PC-3 (cell line): ENCODE results near the gene SPRING1. TPM values are rescaled to one million over a fixed set of nuclear protein-coding genes. Genes with fewer than 3 reads are reported as not detected.

Experiments used
- ATAC-seq: fragments of 200-7000 bp; cut with Tn5 transposase; 2 replicates; pipeline ENCODE4 v1.9.1; 2020; ENCODE audit warnings: mild to moderate bottlenecking, moderate library complexity
- BruUV-seq: library from RNA; stranded (reverse); fragments of 400-500 nt; replicated peaks from 2 replicates; lab custom pipeline; 2021; lab: Mats Ljungman, UMichigan
- CTCF ChIA-PET: fragments of 300-600 bp; sonication (Branson Sonifier 250); formaldehyde crosslinking; loops from one replicate; lab custom pipeline; 2022; ENCODE audit warnings: antibody characterized with exemption; lab: Charles Lee
- POLR2A ChIA-PET: fragments of 300-600 bp; sonication (Branson Sonifier 250); formaldehyde crosslinking; loops from one replicate; lab custom pipeline; 2022; ENCODE audit warnings: antibody characterized with exemption; ENCODE audit not compliant: unreplicated experiment; lab: Charles Lee
- DNase-seq: peaks from one replicate; pipeline ENCODE4 v3.0.0-alpha.2; 2015
- H2AFZ ChIP-seq: fragments of 300-600 bp; sonication (generic); 2 replicates; pipeline ENCODE4 v1.6.0; 2016; ENCODE audit warnings: antibody characterized with exemption, low read length
- H3F3A ChIP-seq: fragments of 300-600 bp; sonication (generic); one replicate; pipeline ENCODE4 v1.6.0; 2017; ENCODE audit warnings: antibody characterized with exemption, low read length, control low read depth, mild to moderate bottlenecking; ENCODE audit not compliant: unreplicated experiment
- H3K27ac ChIP-seq: fragments of 300-600 bp; sonication (generic); 2 replicates; pipeline ENCODE4 v1.5.1; 2016; ENCODE audit warnings: mild to moderate bottlenecking, low read length
- H3K27me3 ChIP-seq: fragments of 300-600 bp; sonication (generic); 2 replicates; pipeline ENCODE4 v1.6.1; 2016; ENCODE audit warnings: low read length, mixed read lengths
- H3K36me3 ChIP-seq: fragments of 300-600 bp; sonication (generic); 2 replicates; pipeline ENCODE4 v1.6.1; 2016; ENCODE audit warnings: low read depth, mixed run types, low read length, mixed read lengths
- H3K4me1 ChIP-seq: fragments of 300-600 bp; sonication (generic); 2 replicates; pipeline ENCODE4 v1.5.1; 2016; ENCODE audit warnings: low read length; ENCODE audit not compliant: insufficient read depth
- H3K4me2 ChIP-seq: fragments of 300-600 bp; sonication (generic); 2 replicates; pipeline ENCODE4 v1.6.0; 2016; ENCODE audit warnings: low read length
- H3K4me3 ChIP-seq: fragments of 300-600 bp; sonication (generic); 2 replicates; pipeline ENCODE4 v1.5.1; 2016; ENCODE audit warnings: mild to moderate bottlenecking, low read length, mixed read lengths
- H3K79me2 ChIP-seq: fragments of 300-600 bp; sonication (generic); 2 replicates; pipeline ENCODE4 v1.6.1; 2017; ENCODE audit warnings: low read length, mixed read lengths
- H3K9ac ChIP-seq: fragments of 300-600 bp; sonication (generic); 2 replicates; pipeline ENCODE4 v1.6.0; 2016; ENCODE audit warnings: mild to moderate bottlenecking, low read length
- H3K9me2 ChIP-seq: fragments of 300-600 bp; sonication (generic); replicated peaks from 2 replicates; pipeline ENCODE4 v1.6.1; 2016; ENCODE audit warnings: mixed run types, low read length, mixed read lengths
- H3K9me3 ChIP-seq: fragments of 300-600 bp; sonication (generic); 2 replicates; pipeline ENCODE4 v1.6.1; 2016; ENCODE audit warnings: low read length, mixed read lengths
- H4K20me1 ChIP-seq: fragments of 300-600 bp; sonication (generic); 2 replicates; pipeline ENCODE4 v1.6.1; 2016; ENCODE audit warnings: low read length, mixed read lengths
- EZH2 ChIP-seq: fragments of 300-600 bp; sonication (generic); IDR thresholded peaks from one replicate; pipeline ENCODE4 v1.6.1; 2017; ENCODE audit warnings: antibody characterized with exemption, mild to moderate bottlenecking, low read length; ENCODE audit not compliant: unreplicated experiment
- EZH2phosphoT487 ChIP-seq: fragments of 300-600 bp; sonication (generic); IDR thresholded peaks from 2 replicates; pipeline ENCODE4 v1.6.1; 2018; ENCODE audit warnings: mild to moderate bottlenecking, antibody characterized with exemption, low read length, borderline replicate concordance
- intact Hi-C: fragments of 100-400 bp; cut with micrococcal nuclease; formaldehyde crosslinking; loops from 2 replicates; pipeline ENCODE4 v1.9.0; 2023
- total RNA-seq: library from RNA; depleted of rRNA; stranded (reverse); fragments of >200 nt; gene quantifications from 2 replicates; pipeline ENCODE4 v1.2.3, GENCODE V29; 2014
- TF ChIP-seq, protein P1 (sequence below): fragments of 300-600 bp; sonication (generic); conservative IDR thresholded peaks from 2 replicates; pipeline ENCODE4 v1.5.1; 2017; ENCODE audit warnings: antibody characterized with exemption, low read depth, mild to moderate bottlenecking, low read length

SPRING1 gene
- total RNA-seq, 1 experiment from 2014 or later, result 33.4 TPM

- intact Hi-C loops, result no loop called here
- BruUV-seq, result no TSS peak
Observed at GRCh38 chr12:116777245-116777644, 39.4 kb upstream of the SPRING1 start.

DNA sequence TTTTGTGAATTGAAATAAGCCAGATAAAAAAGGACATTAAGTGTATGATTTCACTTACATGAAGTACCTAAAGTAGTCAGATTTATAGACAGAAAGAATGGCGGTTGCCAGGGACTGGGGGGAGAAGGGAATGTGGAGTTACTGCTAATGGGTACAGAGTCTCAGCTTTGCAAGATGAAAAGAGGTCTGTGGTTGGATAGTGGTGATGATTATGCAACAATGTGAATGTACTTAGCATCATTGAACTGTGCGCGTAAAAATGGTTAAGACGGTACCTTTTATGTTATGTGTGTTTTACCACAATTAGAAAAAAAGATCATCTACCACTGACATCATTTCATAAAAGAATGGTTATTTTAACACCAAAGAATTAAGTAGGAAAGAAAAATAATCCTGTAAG is 36.2 kb upstream of the SPRING1 start:
- no peak overlapping the region for H3K27ac ChIP-seq
- H3K36me3 ChIP-seq, result no peaks in the 10 kb centered on the region
- POLR2A ChIA-PET, result no interaction called here
- no peak for DNase-seq
- no peaks in the 10 kb centered on the region for H4K20me1 ChIP-seq
- no peak overlapping the region for H3K4me2 ChIP-seq
- H3F3A ChIP-seq, result no peaks in the 10 kb centered on the region
- TF ChIP-seq, protein P1, sequence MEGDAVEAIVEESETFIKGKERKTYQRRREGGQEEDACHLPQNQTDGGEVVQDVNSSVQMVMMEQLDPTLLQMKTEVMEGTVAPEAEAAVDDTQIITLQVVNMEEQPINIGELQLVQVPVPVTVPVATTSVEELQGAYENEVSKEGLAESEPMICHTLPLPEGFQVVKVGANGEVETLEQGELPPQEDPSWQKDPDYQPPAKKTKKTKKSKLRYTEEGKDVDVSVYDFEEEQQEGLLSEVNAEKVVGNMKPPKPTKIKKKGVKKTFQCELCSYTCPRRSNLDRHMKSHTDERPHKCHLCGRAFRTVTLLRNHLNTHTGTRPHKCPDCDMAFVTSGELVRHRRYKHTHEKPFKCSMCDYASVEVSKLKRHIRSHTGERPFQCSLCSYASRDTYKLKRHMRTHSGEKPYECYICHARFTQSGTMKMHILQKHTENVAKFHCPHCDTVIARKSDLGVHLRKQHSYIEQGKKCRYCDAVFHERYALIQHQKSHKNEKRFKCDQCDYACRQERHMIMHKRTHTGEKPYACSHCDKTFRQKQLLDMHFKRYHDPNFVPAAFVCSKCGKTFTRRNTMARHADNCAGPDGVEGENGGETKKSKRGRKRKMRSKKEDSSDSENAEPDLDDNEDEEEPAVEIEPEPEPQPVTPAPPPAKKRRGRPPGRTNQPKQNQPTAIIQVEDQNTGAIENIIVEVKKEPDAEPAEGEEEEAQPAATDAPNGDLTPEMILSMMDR, result no peak
- TF ChIP-seq EZH2, result no peak
- no peak for TF ChIP-seq EZH2phosphoT487
- H3K27me3 ChIP-seq, result no peaks in the 10 kb centered on the region
- CTCF ChIA-PET, result no interaction called here
- ATAC-seq, result no peak
- intact Hi-C loops, result no loop called here
- H2AFZ ChIP-seq, result no peak overlapping the region
- no peaks in the 10 kb centered on the region for H3K9me2 ChIP-seq
- H3K4me1 ChIP-seq, result peaks cover 5% of the 10 kb centered on the region; the same call in 1 of the 2 replicates
- no peaks in the 10 kb centered on the region for H3K9me3 ChIP-seq
- no peak overlapping the region for H3K4me3 ChIP-seq
- no peak overlapping the region for H3K9ac ChIP-seq
- no peaks in the 10 kb centered on the region for H3K79me2 ChIP-seq
- no TSS peak for BruUV-seq

More at GRCh38 chr12:116777245-116777644, 39.4 kb upstream of the SPRING1 start:
- H3K27ac ChIP-seq, result no peak overlapping the region
- H3K9ac ChIP-seq, result no peak overlapping the region
- CTCF ChIA-PET, result no interaction called here
- no peak overlapping the region for H2AFZ ChIP-seq
- H3K4me2 ChIP-seq, result no peak overlapping the region
- no peak overlapping the region for H3K4me3 ChIP-seq
- no peaks in the 10 kb centered on the region for H4K20me1 ChIP-seq
- H3K9me3 ChIP-seq, result no peaks in the 10 kb centered on the region
- ATAC-seq (no peak), DNase-seq (no peak)
- no peaks in the 10 kb centered on the region for H3K36me3 ChIP-seq
- TF ChIP-seq EZH2phosphoT487 (no peak), EZH2 (no peak)
- TF ChIP-seq, protein P1, result no peak
- no peaks in the 10 kb centered on the region for H3K4me1 ChIP-seq
- H3F3A ChIP-seq, result no peaks in the 10 kb centered on the region
- no peaks in the 10 kb centered on the region for H3K79me2 ChIP-seq
- H3K9me2 ChIP-seq, result no peaks in the 10 kb centered on the region
- no peaks in the 10 kb centered on the region for H3K27me3 ChIP-seq
- POLR2A ChIA-PET, result no interaction called here

DNA sequence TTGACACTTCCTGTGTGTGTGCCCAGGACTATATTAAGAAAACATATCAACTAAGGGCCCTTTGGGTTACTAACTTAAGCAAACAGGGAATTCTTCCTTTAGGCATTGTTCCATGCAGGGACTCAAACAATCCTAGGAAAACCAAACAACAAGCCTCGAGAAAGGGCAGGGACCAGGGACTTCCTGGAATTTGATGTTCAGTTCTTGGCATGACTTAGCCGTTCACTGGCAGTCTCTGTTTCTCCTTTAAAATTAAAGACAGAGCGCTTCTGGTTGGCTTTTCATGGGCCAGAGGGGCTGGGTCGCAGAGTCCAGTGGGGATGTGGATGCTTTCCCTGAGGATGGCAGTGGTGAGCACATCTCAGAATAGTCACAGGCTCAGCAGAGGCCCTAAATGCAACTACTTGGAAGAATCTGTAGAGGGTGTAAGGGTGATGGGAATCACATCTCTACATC is 35.4 kb upstream of the SPRING1 start:
- DNase-seq, result peak; percentile 47

More for the DNA sequence above, 35.4 kb upstream of the SPRING1 start:
- Histone ChIP-seq H3K27ac (no peak overlapping the region), H3F3A (no peaks in the 10 kb centered on the region), H2AFZ (no peak overlapping the region), H3K9me2 (no peaks in the 10 kb centered on the region), H3K4me1 (peaks cover 5% of the 10 kb centered on the region; the same call in 1 of the 2 replicates), H3K4me3 (no peak overlapping the region), H3K9me3 (no peaks in the 10 kb centered on the region), H3K27me3 (no peaks in the 10 kb centered on the region), H3K79me2 (no peaks in the 10 kb centered on the region), H3K36me3 (no peaks in the 10 kb centered on the region), H3K4me2 (no peak overlapping the region), H3K9ac (no peak overlapping the region), H4K20me1 (no peaks in the 10 kb centered on the region)
- no peak for TF ChIP-seq EZH2
- TF ChIP-seq, protein P1, result peak; percentile 59
- ChIA-PET POLR2A (no interaction called here), CTCF (no interaction called here)
- ATAC-seq, result peak; percentile 80
- intact Hi-C loops, result no loop called here
- BruUV-seq, result no TSS peak
